Left ventricle myocardium inferior (tissue), 1 donor: ENCODE data around the gene PRPS1L1. TPM values are rescaled to one million over a fixed set of nuclear protein-coding genes. Genes with fewer than 3 reads are reported as not detected.
A peak's percentile ranks its signal among the peaks of the same experiment; 100 is the strongest.

Experiments used
- DNase-seq: peaks from one replicate; pipeline ENCODE4 v3.0.0-alpha.2; 2020
- H3K27ac ChIP-seq: fragments of 200-600 bp; replicated peaks from 2 replicates; pipeline ENCODE4 v1.8.0; 2021
- H3K27me3 ChIP-seq: fragments of 200-600 bp; 2 replicates; pipeline ENCODE4 v1.8.0; 2021; ENCODE audit warnings: low read depth
- H3K36me3 ChIP-seq: fragments of 200-600 bp; 2 replicates; pipeline ENCODE4 v1.8.0; 2021
- H3K4me1 ChIP-seq: fragments of 200-600 bp; 2 replicates; pipeline ENCODE4 v1.8.0; 2021
- H3K4me3 ChIP-seq: fragments of 200-600 bp; 2 replicates; pipeline ENCODE4 v1.8.0; 2021; ENCODE audit warnings: mild to moderate bottlenecking, moderate library complexity
- H3K9me3 ChIP-seq: fragments of 200-600 bp; replicated peaks from 2 replicates; pipeline ENCODE4 v1.8.0; 2021
- intact Hi-C: fragments of 100-400 bp; cut with micrococcal nuclease; formaldehyde crosslinking; loops from one replicate; pipeline ENCODE4 v1.11.0; 2022
- total RNA-seq: library from RNA; stranded (reverse); fragmentation: NEBNext Ultra II Directional; extraction: Animal tissue kit (Norgen Biotek cat#: 25700); gene quantifications from one replicate; pipeline ENCODE4 v1.2.1, GENCODE V29; 2021
- TF ChIP-seq, protein P1 (sequence below): fragments of 200-600 bp; IDR thresholded peaks from 2 replicates; pipeline ENCODE4 v1.8.0; 2021; ENCODE audit warnings: antibody characterized with exemption, mild to moderate bottlenecking, borderline replicate concordance
- donor health status: DM: no; HTN: yes; CAD: no; lungs with severe emphysema.

The PRPS1L1 gene
- total RNA-seq, 1 donor from 2014 or later: not detected

- intact Hi-C loops: no loop called here
- Histone ChIP-seq H3K4me3 (no peak overlapping the region), H3K27me3 (no peaks in the 10 kb centered on the region), H3K36me3 (no peaks in the 10 kb centered on the region), H3K4me1 (peaks cover 13% of the 10 kb centered on the region), H3K27ac (no peak overlapping the region), H3K9me3 (peaks cover 13% of the 10 kb centered on the region)
- no peak for DNase-seq
- TF ChIP-seq, protein P1, sequence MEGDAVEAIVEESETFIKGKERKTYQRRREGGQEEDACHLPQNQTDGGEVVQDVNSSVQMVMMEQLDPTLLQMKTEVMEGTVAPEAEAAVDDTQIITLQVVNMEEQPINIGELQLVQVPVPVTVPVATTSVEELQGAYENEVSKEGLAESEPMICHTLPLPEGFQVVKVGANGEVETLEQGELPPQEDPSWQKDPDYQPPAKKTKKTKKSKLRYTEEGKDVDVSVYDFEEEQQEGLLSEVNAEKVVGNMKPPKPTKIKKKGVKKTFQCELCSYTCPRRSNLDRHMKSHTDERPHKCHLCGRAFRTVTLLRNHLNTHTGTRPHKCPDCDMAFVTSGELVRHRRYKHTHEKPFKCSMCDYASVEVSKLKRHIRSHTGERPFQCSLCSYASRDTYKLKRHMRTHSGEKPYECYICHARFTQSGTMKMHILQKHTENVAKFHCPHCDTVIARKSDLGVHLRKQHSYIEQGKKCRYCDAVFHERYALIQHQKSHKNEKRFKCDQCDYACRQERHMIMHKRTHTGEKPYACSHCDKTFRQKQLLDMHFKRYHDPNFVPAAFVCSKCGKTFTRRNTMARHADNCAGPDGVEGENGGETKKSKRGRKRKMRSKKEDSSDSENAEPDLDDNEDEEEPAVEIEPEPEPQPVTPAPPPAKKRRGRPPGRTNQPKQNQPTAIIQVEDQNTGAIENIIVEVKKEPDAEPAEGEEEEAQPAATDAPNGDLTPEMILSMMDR: peak; percentile 25
Measured at GRCh38 chr7:17984288-17984687, 43.4 kb downstream of the PRPS1L1 start.

- Histone ChIP-seq H3K4me1 (peaks cover 13% of the 10 kb centered on the region), H3K27ac (no peak overlapping the region), H3K27me3 (no peaks in the 10 kb centered on the region), H3K9me3 (peaks cover 13% of the 10 kb centered on the region), H3K36me3 (no peaks in the 10 kb centered on the region), H3K4me3 (no peak overlapping the region)
- no peak for DNase-seq
- TF ChIP-seq, protein P1: no peak
- intact Hi-C loops: no loop called here
Measured at GRCh38 chr7:17983221-17984062, 44.2 kb downstream of the PRPS1L1 start.

DNA sequence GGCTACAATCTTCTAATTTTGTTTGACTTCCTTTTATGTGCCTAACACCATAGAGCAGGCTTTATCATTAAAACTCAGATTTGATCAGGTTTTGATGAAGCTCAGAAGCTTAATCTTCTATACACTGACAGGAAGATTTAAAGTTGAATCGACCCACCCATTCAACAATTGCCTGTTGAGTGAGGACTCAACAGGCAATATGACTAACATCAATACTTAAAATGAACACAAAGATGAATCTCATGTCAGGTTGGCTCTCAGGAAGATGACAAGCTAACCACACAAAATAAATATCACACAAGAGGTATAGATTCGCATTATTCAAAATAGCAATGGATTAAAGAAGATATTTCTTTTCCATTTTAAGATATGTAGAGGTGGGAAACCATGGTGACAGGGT is 50.7 kb downstream of the PRPS1L1 start:
- intact Hi-C loops: no loop called here
- Histone ChIP-seq H3K27me3 (no peaks in the 10 kb centered on the region), H3K9me3 (peaks cover 13% of the 10 kb centered on the region), H3K36me3 (no peaks in the 10 kb centered on the region), H3K27ac (no peak overlapping the region), H3K4me3 (no peak overlapping the region), H3K4me1 (no peaks in the 10 kb centered on the region)
- TF ChIP-seq, protein P1: no peak
- no peak for DNase-seq

Other genes starting within 250 kb of the PRPS1L1 start
- 42.2 TPM for gene SNX13, start 87.4 kb downstream of the PRPS1L1 start, total RNA-seq